ENCODE results near the gene POLR3K.
"Not testable (repeated sequence)": the region's sequence is repeated elsewhere in the genome, so short reads cannot be mapped to it uniquely, and the experiment has no call there.

DNA sequence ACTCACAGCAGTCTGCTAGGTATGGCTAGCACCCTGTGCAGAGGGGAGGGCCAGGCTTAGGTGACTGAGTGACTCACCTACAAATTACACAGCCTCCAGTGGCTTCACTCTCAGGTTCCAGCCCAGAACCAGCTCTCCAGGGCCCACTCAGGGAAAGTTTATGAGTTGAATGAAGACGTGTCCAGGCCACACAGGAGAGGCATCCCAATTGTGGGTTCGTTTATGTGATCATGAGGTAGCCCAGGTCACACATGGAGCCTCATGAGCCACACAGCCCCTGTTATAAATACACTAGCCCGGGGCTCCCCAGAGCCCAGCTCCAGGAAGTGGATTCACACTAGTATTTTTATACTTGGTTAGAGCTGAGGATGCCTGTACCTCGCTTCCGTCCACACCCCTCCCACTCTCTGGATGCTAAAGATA lies 27.5 kb downstream of the POLR3K start:
- TF ChIP-seq CTCF (conservative IDR thresholded peaks at IDR 0.05; ENCODE audit: low read length); EZH2phosphoT487 (IDR thresholded peaks at IDR 0.05; ENCODE audit: borderline replicate concordance, low read depth, low read length): not testable (repeated sequence)
